GM21515 (cell line): Measurements from ENCODE around the gene JMJD1C.

Experiments used
- ATAC-seq: cut with Tn5 transposase; IDR thresholded peaks from one replicate; pipeline ENCODE4 v1.9.1; 2021; ENCODE audit not compliant: unreplicated experiment

Gene JMJD1C

GRCh38 chr10:63480237-63480636 is 14.5 kb upstream of the JMJD1C start:
- ATAC-seq, result no peak

GRCh38 chr10:63478564-63478963 is 12.8 kb upstream of the JMJD1C start:
- no peak for ATAC-seq

- no peak for ATAC-seq
Measured at GRCh38 chr10:63477927-63478326, 12.2 kb upstream of the JMJD1C start.

GRCh38 chr10:63474488-63474887 is 8.7 kb upstream of the JMJD1C start:
- ATAC-seq, result no peak

- no peak for ATAC-seq
Measured at GRCh38 chr10:63470928-63471327, 5.2 kb upstream of the JMJD1C start.

GRCh38 chr10:63468947-63469346 is 3.2 kb upstream of the JMJD1C start:
- ATAC-seq, result no peak

- no peak for ATAC-seq
Measured at GRCh38 chr10:63467841-63468240, 2.1 kb upstream of the JMJD1C start.

GRCh38 chr10:63466144-63466935 is 563 bp upstream of the JMJD1C start:
- peak; percentile 33 for ATAC-seq

- peak; percentile 55 for ATAC-seq
Measured at GRCh38 chr10:63464402-63465292, 1.1 kb downstream of the JMJD1C start.

- no peak for ATAC-seq
Measured at GRCh38 chr10:63462442-63462841, 3.3 kb downstream of the JMJD1C start.

GRCh38 chr10:63458177-63458576 is 7.6 kb downstream of the JMJD1C start:
- no peak for ATAC-seq

- no peak for ATAC-seq
Measured at GRCh38 chr10:63457594-63457993, 8.2 kb downstream of the JMJD1C start.

- ATAC-seq, result no peak
Measured at GRCh38 chr10:63456437-63457210, 9.2 kb downstream of the JMJD1C start.

- ATAC-seq, result no peak
Measured at GRCh38 chr10:63455507-63455906, 10.3 kb downstream of the JMJD1C start.

GRCh38 chr10:63454631-63455030 is 11.1 kb downstream of the JMJD1C start:
- no peak for ATAC-seq

GRCh38 chr10:63452524-63452923 is 13.3 kb downstream of the JMJD1C start:
- no peak for ATAC-seq

- ATAC-seq, result no peak
Measured at GRCh38 chr10:63446716-63447440, 18.9 kb downstream of the JMJD1C start.

- no peak for ATAC-seq
Measured at GRCh38 chr10:63441404-63441803, 24.4 kb downstream of the JMJD1C start.

- ATAC-seq, result no peak
Measured at GRCh38 chr10:63439607-63440006, 26.2 kb downstream of the JMJD1C start.
